Measurements from ENCODE around the gene RNF41. TPM values are rescaled to one million over a fixed set of nuclear protein-coding genes. Genes with fewer than 3 reads are reported as not detected.

RNF41 gene
- total and polyA plus RNA-seq, 4 donors = 18.1 to 54.6 (median 45.1) TPM

GRCh38 chr12:56188778-56189098 is 33.0 kb downstream of the RNF41 start:
- H3K9ac ChIP-seq (ENCODE audit: insufficient read depth in 1 of 2, low read length in 2 of 2) = peak overlapping the region; percentile 56 to 63
- H3K4me1 ChIP-seq (ENCODE audit: control insufficient read depth in 5 of 5, insufficient read depth in 5 of 5, low read length in 5 of 5) = peaks cover 0 to 22% (median 5%) of the 10 kb centered on the region in 5 donors
- peak overlapping the region; percentile 61 to 66 for H3K27ac ChIP-seq (ENCODE audit: low read depth in 1 of 2, low read length in 1 of 2)
- DNase-seq (no peak), ATAC-seq (ENCODE audit: insufficient read depth, low FRiP score) (no peak)
- no peak for TF ChIP-seq CTCF (IDR thresholded peaks at IDR 0.05; ENCODE audit: control extremely low read depth, extremely low read depth)
- no peaks in the 10 kb centered on the region for H3K27me3 ChIP-seq (ENCODE audit: control insufficient read depth in 3 of 3, insufficient read depth in 3 of 3, low read length in 2 of 3)
- peak overlapping the region; percentile 68 for H3K4me3 ChIP-seq
- WGBS, 2 donors = 0 to 1% methylated on average over 17 of the region's 17 CpGs
- peaks cover 8 to 19% (median 11%) of the 10 kb centered on the region in 4 donors for H3K36me3 ChIP-seq (ENCODE audit: control insufficient read depth in 4 of 4, insufficient read depth in 4 of 4, low read length in 4 of 4)
- no peaks in the 10 kb centered on the region for H3K9me3 ChIP-seq (ENCODE audit: control insufficient read depth in 4 of 4, insufficient read depth in 3 of 4, low read length in 3 of 4)

DNA sequence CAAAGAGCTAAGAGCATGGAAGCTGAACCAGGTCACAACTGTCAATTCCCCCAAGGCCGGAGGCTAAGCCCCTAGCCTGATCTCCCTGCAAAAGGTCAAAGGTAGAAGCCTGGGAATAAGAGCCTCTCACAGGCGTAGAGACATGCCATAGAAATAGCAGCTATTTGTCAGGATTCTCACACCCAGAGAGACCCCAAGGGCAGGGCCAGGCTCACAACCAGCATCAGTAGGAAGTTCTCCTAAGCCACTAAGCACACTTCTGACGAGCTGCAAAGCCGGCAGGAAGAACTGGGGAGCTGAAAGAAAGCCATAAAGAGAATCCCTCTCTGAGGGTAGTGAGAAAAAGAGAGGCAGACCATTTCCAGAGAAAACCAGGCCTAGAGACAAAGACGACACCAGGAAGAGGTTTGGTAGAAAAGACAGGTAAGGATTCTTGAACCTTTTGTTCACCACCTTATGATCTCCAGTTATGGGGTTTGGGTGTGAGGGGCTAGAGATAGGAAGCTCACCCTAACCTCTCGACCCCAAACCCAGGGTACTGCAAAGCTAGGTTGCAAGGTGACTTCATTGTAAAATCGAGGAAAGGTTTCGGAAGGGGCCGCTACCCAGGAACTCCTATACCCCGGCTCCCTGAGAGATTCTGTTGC is 33.5 kb downstream of the RNF41 start:
- Histone ChIP-seq H3K27ac (ENCODE audit: low read depth in 1 of 2, low read length in 1 of 2) (peak overlapping the region in 1 of 2 donors; percentile 61), H3K4me1 (ENCODE audit: control insufficient read depth in 5 of 5, insufficient read depth in 5 of 5, low read length in 5 of 5) (peaks cover 0 to 22% (median 5%) of the 10 kb centered on the region in 5 donors), H3K9me3 (ENCODE audit: control insufficient read depth in 4 of 4, insufficient read depth in 3 of 4, low read length in 3 of 4) (no peaks in the 10 kb centered on the region), H3K4me3 (peak overlapping the region; percentile 68), H3K9ac (ENCODE audit: insufficient read depth in 1 of 2, low read length in 2 of 2) (peak overlapping the region; percentile 56 to 63), H3K27me3 (ENCODE audit: control insufficient read depth in 3 of 3, insufficient read depth in 3 of 3, low read length in 2 of 3) (no peaks in the 10 kb centered on the region), H3K36me3 (ENCODE audit: control insufficient read depth in 4 of 4, insufficient read depth in 4 of 4, low read length in 4 of 4) (peaks cover 10 to 24% (median 14%) of the 10 kb centered on the region in 4 donors)
- 9 to 13% methylated on average over 10 of the region's 10 CpGs for WGBS, 2 donors
- DNase-seq (peak in 2 of 3 donors; percentile 29 to 31), ATAC-seq (ENCODE audit: insufficient read depth, low FRiP score) (no peak)
- no peak for TF ChIP-seq CTCF (IDR thresholded peaks at IDR 0.05; ENCODE audit: control extremely low read depth, extremely low read depth)

- no peak for TF ChIP-seq CTCF (IDR thresholded peaks at IDR 0.05; ENCODE audit: control extremely low read depth, extremely low read depth)
- H3K9ac ChIP-seq (ENCODE audit: insufficient read depth in 1 of 2, low read length in 2 of 2) = no peak overlapping the region
- H3K4me1 ChIP-seq (ENCODE audit: control insufficient read depth in 5 of 5, insufficient read depth in 5 of 5, low read length in 5 of 5) = peaks cover 0 to 22% (median 5%) of the 10 kb centered on the region in 5 donors
- no peaks in the 10 kb centered on the region for H3K27me3 ChIP-seq (ENCODE audit: control insufficient read depth in 3 of 3, insufficient read depth in 3 of 3, low read length in 2 of 3)
- H3K9me3 ChIP-seq (ENCODE audit: control insufficient read depth in 4 of 4, insufficient read depth in 3 of 4, low read length in 3 of 4) = no peaks in the 10 kb centered on the region
- H3K4me3 ChIP-seq = no peak overlapping the region
- 18 to 34% methylated on average over 2 of the region's 2 CpGs for WGBS, 2 donors
- DNase-seq (no peak), ATAC-seq (ENCODE audit: insufficient read depth, low FRiP score) (no peak)
- no peak overlapping the region for H3K27ac ChIP-seq (ENCODE audit: low read depth in 1 of 2, low read length in 1 of 2)
- peaks cover 10 to 26% (median 17%) of the 10 kb centered on the region in 4 donors for H3K36me3 ChIP-seq (ENCODE audit: control insufficient read depth in 4 of 4, insufficient read depth in 4 of 4, low read length in 4 of 4)
Observed at GRCh38 chr12:56186957-56187356, 34.8 kb downstream of the RNF41 start.

DNA sequence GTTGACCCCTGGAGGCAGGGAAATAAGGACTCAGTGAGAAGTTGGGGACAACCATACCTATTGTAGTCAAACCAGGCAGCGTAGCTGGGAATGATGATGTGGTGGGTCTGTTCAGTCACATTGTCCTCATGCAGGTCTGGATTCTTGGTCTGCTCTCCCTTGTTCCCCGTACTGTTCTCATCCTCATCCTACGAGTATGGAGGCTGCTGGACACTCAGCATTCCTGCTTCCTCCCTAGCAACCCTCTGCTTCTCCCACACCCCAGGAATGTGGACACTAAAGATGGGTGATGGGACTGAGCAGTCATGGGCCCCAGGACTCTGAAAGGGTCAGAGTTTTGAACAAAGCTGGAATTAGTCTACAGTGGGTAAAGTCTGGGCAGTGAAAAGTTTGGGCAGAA is 43.4 kb downstream of the RNF41 start:
- no peak overlapping the region for H3K4me3 ChIP-seq
- H3K27ac ChIP-seq (ENCODE audit: low read depth in 1 of 2, low read length in 1 of 2) = no peak overlapping the region
- no peaks in the 10 kb centered on the region for H3K27me3 ChIP-seq (ENCODE audit: control insufficient read depth in 3 of 3, insufficient read depth in 3 of 3, low read length in 2 of 3)
- H3K9me3 ChIP-seq (ENCODE audit: control insufficient read depth in 4 of 4, insufficient read depth in 3 of 4, low read length in 3 of 4) = no peaks in the 10 kb centered on the region
- H3K9ac ChIP-seq (ENCODE audit: insufficient read depth in 1 of 2, low read length in 2 of 2) = no peak overlapping the region
- DNase-seq (no peak), ATAC-seq (ENCODE audit: insufficient read depth, low FRiP score) (no peak)
- peaks cover 43 to 56% (median 47%) of the 10 kb centered on the region in 4 donors for H3K36me3 ChIP-seq (ENCODE audit: control insufficient read depth in 4 of 4, insufficient read depth in 4 of 4, low read length in 4 of 4)
- H3K4me1 ChIP-seq (ENCODE audit: control insufficient read depth in 5 of 5, insufficient read depth in 5 of 5, low read length in 5 of 5) = no peaks in the 10 kb centered on the region
- WGBS, 2 donors = 89 to 93% methylated on average over 3 of the region's 3 CpGs
- TF ChIP-seq CTCF (IDR thresholded peaks at IDR 0.05; ENCODE audit: control extremely low read depth, extremely low read depth) = no peak

Data from lung (tissue), 12 donors.